HUES6 (cell line): ENCODE data around the gene C1orf141.
"Not testable (repeated sequence)": the region's sequence is repeated elsewhere in the genome, so short reads cannot be mapped to it uniquely, and the experiment has no call there.

Source experiments
- H3K27ac ChIP-seq: 2 replicates; pipeline ENCODE4 v1.7.0; 2013; ENCODE audit warnings: low read depth, mild to moderate bottlenecking, low read length, inconsistent platforms
- H3K27me3 ChIP-seq: 2 replicates; pipeline ENCODE4 v1.6.1; 2013; ENCODE audit warnings: low read length; ENCODE audit not compliant: control insufficient read depth, insufficient read depth
- H3K36me3 ChIP-seq: 2 replicates; pipeline ENCODE4 v1.6.1; 2013; ENCODE audit warnings: low read length; ENCODE audit not compliant: control insufficient read depth, insufficient read depth
- H3K4me1 ChIP-seq: 2 replicates; pipeline ENCODE4 v1.6.1; 2013; ENCODE audit warnings: low read length; ENCODE audit not compliant: control insufficient read depth, insufficient read depth
- H3K4me3 ChIP-seq: 2 replicates; pipeline ENCODE4 v1.5.1; 2013; ENCODE audit warnings: low read depth, low read length
- H3K9ac ChIP-seq: one replicate; pipeline ENCODE4 v1.6.1; 2013; ENCODE audit warnings: mild to moderate bottlenecking, low read length
- H3K9me3 ChIP-seq: 2 replicates; pipeline ENCODE4 v1.6.1; 2013; ENCODE audit warnings: low read depth, low read length; ENCODE audit not compliant: control insufficient read depth, insufficient read depth

Gene C1orf141

DNA sequence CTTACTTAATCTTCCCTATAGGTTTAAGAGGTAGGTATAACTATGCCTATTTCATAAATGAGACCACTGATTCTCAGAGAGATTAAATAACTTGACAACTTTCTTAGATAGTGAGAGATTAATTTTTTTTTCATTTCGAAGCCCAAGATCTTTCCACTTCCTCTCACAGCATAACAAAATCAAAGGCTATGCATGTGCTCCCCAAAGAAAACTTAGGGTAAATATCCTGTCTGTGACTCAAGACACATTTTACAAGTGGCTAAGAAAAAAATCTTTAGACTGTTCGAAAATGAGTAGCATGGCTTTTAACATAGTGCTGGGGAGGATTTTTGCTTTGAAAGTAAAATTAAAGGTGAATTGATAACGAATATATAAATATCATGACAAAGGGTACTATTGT is 8.2 kb upstream of the C1orf141 start:
- H3K4me3 ChIP-seq: no peak overlapping the region
- no peaks in the 10 kb centered on the region for H3K27me3 ChIP-seq
- H3K36me3 ChIP-seq: no peaks in the 10 kb centered on the region
- H3K4me1 ChIP-seq: no peaks in the 10 kb centered on the region
- H3K27ac ChIP-seq: no peak overlapping the region
- no peaks in the 10 kb centered on the region for H3K9me3 ChIP-seq
- no peak overlapping the region for H3K9ac ChIP-seq

DNA sequence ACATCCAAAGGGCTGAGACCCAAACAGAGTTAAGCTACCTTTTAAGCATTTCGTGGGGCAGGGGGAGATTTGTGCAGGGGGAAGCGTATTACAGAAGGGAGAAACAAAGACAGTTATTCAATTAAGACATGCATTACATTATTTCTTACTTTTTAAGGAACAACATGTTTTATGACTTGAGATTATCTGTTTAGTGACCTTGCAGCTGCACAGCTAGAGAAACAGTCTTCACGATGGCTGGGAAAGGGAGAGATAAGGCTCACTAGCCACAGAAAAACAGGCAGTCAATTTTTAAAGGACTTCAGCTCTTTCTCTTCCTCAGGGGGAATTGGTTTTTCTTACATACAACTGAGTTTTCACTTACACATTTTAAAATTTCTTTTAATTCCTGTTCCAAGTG is 7.1 kb upstream of the C1orf141 start:
- H3K27ac ChIP-seq, H3K27me3 ChIP-seq, H3K4me1 ChIP-seq, H3K4me3 ChIP-seq, H3K36me3 ChIP-seq, H3K9me3 ChIP-seq, H3K9ac ChIP-seq: not testable (repeated sequence)

DNA sequence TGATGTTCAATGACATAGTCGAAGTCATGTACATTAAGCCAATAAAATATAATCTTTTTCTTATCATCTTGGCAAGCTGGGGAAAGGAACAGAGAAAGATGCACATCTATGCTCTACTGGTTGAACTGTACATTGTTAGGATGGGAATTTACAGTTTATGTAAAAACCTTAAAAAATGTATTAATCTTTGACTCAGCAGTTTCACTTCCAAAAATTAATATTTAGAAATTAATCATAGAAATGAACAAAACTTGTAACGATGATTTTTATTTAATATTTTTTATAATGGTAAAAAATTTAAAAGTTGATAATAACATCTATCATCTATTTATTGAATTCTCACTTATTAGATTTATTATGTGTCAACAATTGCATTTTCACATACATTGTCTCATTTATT is 5.7 kb upstream of the C1orf141 start:
- no peaks in the 10 kb centered on the region for H3K27me3 ChIP-seq
- H3K4me1 ChIP-seq: peaks cover 8% of the 10 kb centered on the region
- no peak overlapping the region for H3K27ac ChIP-seq
- H3K36me3 ChIP-seq: no peaks in the 10 kb centered on the region
- no peaks in the 10 kb centered on the region for H3K9me3 ChIP-seq
- H3K4me3 ChIP-seq: no peak overlapping the region
- no peak overlapping the region for H3K9ac ChIP-seq

DNA sequence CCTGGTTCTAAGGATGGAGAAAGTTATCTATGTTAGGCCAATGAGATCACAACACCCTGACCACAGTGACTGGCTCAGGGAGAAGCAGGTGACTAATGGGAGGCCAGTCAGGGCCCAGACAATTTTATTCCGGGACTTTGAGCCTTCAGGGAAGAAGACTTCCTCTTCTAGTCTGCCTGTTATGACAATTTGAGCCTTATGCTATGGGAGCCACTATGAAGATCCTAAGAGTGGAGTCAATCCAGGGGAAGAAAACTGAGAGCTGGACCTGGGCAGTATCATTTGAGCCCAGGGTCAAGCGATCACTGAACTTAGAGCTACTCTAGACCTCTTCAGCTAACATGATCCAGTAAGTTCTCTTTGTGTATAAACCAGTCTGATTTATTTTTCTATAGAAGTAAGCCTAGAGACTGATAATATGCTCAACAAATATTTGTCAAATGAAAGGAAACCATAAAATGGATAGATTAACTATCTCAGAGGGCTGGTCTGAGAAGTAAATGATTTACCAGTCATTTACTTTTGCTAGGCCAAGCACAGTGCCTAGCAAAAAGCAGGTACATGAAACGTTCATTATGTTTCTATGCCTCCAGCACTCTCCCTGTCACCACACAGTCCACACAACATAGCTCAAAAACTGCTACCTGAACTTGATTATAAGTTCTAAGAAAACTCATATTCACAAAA is 4.2 kb upstream of the C1orf141 start:
- H3K4me1 ChIP-seq: peaks cover 13% of the 10 kb centered on the region
- H3K9ac ChIP-seq: no peak overlapping the region
- H3K36me3 ChIP-seq: no peaks in the 10 kb centered on the region
- no peak overlapping the region for H3K4me3 ChIP-seq
- no peaks in the 10 kb centered on the region for H3K27me3 ChIP-seq
- H3K9me3 ChIP-seq: no peaks in the 10 kb centered on the region
- no peak overlapping the region for H3K27ac ChIP-seq

DNA sequence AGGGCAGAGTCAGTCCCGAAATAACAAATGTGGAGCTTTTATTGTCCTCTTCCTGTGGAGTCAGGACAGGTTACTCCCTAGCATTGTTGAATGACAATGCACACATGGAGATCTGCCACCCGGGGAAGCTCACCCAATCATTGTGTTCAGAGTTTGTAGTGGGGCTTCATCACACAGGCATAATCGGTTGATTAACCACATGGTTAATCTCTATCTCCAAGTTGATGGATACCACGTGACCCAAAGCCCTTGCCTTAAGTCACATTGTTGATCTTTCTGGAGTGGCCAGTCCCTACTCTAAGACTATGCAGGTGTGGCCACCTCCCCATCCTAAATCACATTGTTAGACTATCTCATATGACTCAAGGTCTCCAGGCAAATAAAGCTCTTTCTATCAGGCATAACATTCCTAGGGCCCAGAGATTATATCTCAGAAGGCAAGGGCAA is 2.6 kb upstream of the C1orf141 start:
- Histone ChIP-seq H3K4me3 (no peak overlapping the region), H3K9ac (no peak overlapping the region), H3K27me3 (no peaks in the 10 kb centered on the region), H3K36me3 (no peaks in the 10 kb centered on the region), H3K27ac (no peak overlapping the region), H3K4me1 (peaks cover 13% of the 10 kb centered on the region), H3K9me3 (no peaks in the 10 kb centered on the region)

DNA sequence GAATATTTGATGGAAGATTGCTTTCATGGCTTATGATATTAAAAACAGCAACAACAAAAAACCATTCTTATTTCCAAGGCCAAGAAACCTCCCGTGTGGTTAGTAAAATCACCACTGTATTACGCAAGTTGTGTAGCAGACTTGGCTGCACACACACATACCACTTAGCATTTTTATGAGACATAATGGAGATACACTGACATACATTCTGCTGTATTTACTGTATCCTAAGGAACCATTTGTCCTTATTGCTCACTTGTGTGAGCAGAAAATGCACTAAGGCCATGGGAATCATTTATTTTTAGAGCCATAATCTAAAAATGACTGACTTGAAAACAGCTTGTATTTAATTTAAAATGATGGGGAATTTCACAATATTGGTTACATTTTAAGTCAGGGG is 584 bp upstream of the C1orf141 start:
- peaks cover 13% of the 10 kb centered on the region for H3K4me1 ChIP-seq
- H3K27me3 ChIP-seq: no peaks in the 10 kb centered on the region
- no peak overlapping the region for H3K4me3 ChIP-seq
- no peaks in the 10 kb centered on the region for H3K9me3 ChIP-seq
- H3K9ac ChIP-seq: no peak overlapping the region
- H3K36me3 ChIP-seq: no peaks in the 10 kb centered on the region
- no peak overlapping the region for H3K27ac ChIP-seq

DNA sequence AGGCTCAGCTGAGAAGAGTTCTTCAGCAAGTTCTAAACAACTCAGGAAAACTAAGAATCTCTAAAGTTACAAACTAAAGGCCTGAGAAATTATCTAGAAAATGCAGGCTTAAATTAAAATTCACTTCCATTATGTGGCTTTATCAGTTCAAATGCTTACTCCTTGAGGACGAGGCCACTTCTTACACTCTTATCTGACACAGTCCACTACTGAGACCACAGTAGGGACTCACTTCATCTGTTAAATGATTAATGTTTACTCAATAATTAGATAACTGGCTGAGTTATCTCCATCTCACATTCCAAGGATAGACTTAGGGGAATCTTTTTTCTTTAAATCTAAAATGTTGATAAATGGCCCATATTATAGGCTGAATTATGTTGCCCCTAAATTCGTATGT is 1.6 kb downstream of the C1orf141 start:
- Histone ChIP-seq H3K9me3 (no peaks in the 10 kb centered on the region), H3K4me1 (peaks cover 13% of the 10 kb centered on the region), H3K4me3 (no peak overlapping the region), H3K36me3 (no peaks in the 10 kb centered on the region), H3K27ac (no peak overlapping the region), H3K27me3 (no peaks in the 10 kb centered on the region), H3K9ac (no peak overlapping the region)

DNA sequence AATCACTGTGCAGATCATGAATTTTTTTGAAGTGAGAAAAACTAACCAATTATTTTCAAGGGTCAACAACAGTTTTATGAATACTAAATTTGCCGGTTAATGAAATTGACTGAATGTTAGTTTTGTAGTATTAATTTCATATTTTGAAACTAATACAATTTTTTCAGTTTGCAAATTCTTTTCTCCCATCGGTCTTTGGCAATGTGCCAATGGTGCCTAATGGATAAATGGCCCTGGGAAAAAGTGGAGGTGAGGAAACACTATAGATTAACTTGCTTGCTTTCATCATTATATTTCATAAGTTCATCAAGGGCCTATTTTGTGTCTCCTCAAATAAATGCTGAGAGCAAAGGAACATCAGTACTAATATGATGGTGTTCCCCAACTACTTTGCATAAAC is 4.1 kb downstream of the C1orf141 start:
- H3K27ac ChIP-seq: no peak overlapping the region
- no peak overlapping the region for H3K9ac ChIP-seq
- no peak overlapping the region for H3K4me3 ChIP-seq
- peaks cover 6% of the 10 kb centered on the region; the same call in 1 of the 2 replicates for H3K4me1 ChIP-seq
- no peaks in the 10 kb centered on the region for H3K36me3 ChIP-seq
- H3K9me3 ChIP-seq: no peaks in the 10 kb centered on the region
- no peaks in the 10 kb centered on the region for H3K27me3 ChIP-seq

DNA sequence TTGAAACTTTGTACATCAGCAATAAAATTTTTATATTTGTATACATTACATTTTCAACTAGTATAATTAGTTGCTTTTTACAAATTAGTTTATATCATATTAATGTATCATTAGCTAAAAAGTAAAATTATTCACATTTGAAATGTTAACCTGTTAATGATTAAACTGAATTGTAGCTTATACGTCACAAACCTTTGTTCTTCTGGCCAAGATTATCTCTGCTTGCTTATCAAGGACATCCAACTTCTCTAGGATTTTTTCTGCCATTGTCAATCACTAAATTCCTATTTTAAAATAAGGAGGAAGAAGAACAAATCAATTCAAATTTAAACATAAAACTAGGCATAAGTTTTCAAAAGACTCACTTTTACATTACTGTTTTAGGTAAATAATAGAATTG is 7.8 kb downstream of the C1orf141 start:
- Histone ChIP-seq H3K4me1 (no peaks in the 10 kb centered on the region), H3K9ac (no peak overlapping the region), H3K27ac (no peak overlapping the region), H3K36me3 (no peaks in the 10 kb centered on the region), H3K4me3 (no peak overlapping the region), H3K9me3 (no peaks in the 10 kb centered on the region), H3K27me3 (no peaks in the 10 kb centered on the region)

DNA sequence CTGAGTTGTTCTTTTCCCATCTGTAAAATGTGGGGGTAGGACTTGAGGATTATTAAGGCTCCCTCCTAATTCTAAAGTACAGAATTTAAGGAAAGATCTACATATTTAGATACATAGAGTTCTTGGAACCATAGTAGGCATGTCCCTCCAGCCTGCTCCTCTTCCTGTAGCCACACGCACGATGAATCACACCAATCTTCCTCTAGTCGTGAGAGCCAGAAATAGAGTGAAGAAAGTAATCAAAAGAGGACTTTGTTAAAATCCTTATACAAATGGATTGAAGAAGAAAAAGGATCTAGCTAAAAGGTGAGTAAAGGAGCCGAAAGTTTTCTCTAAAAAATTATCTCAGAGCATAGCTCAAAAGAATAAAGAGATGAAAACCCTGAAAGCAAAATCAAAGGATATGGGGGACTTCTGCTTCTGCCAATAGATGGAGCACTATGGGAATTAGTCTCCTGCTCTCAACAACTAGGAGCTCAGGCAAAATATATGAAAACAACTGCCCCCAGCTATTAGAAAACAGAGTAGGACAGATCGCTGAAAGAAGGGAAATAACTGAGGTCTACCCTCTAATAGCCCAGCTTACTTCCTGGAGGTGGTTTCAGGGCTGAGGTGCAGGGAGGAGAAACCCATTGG is 8.5 kb downstream of the C1orf141 start:
- Histone ChIP-seq H3K27me3 (no peaks in the 10 kb centered on the region), H3K4me3 (no peak overlapping the region), H3K9me3 (no peaks in the 10 kb centered on the region), H3K36me3 (no peaks in the 10 kb centered on the region), H3K9ac (no peak overlapping the region), H3K27ac (no peak overlapping the region), H3K4me1 (no peaks in the 10 kb centered on the region)

DNA sequence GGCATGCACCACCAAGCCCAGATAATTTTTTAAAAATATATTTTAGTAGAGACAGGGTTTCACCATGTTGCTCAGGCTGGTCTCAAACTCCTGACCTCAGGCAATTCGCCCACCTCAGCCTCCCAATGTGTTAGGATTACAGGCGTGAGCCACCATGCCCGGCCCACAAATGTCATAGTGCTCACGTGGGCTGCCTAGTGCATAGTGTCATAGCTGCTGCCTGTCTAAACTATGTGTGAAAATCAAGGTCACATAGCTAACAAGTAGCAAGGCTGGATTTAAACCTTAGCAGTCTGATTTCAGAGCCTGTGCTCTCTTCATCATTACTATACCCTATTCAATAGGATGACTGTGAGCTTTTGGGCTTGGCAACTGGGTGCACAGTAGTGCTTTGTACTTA is 10.3 kb downstream of the C1orf141 start:
- H3K9me3 ChIP-seq: no peaks in the 10 kb centered on the region
- H3K9ac ChIP-seq: no peak overlapping the region
- no peaks in the 10 kb centered on the region for H3K27me3 ChIP-seq
- no peaks in the 10 kb centered on the region for H3K4me1 ChIP-seq
- H3K27ac ChIP-seq: no peak overlapping the region
- H3K36me3 ChIP-seq: no peaks in the 10 kb centered on the region
- H3K4me3 ChIP-seq: no peak overlapping the region
